Kidney epithelial cell (primary cell): ENCODE data around the gene TES. TPM values are rescaled to one million over a fixed set of nuclear protein-coding genes. Genes with fewer than 3 reads are reported as not detected.
A peak's percentile ranks its signal among the peaks of the same experiment; 100 is the strongest.
"Not testable (repeated sequence)": the region's sequence is repeated elsewhere in the genome, so short reads cannot be mapped to it uniquely, and the experiment has no call there.

Experiments
- DNase-seq: peaks from one replicate; pipeline ENCODE4 v3.0.0-alpha.2; 2010; ENCODE audit warnings: low read depth
- H3K27me3 ChIP-seq: 2 replicates; pipeline ENCODE4 v1.6.0; 2011; ENCODE audit warnings: low read length; ENCODE audit not compliant: control insufficient read depth, insufficient read depth
- H3K36me3 ChIP-seq: 2 replicates; pipeline ENCODE4 v1.5.1; 2011; ENCODE audit warnings: low read length; ENCODE audit not compliant: control insufficient read depth, insufficient read depth
- H3K4me3 ChIP-seq: 2 replicates; pipeline ENCODE4 v1.5.1; 2011; ENCODE audit warnings: low read depth, mild to moderate bottlenecking, control low read depth, low read length
- CTCF ChIP-seq: IDR thresholded peaks from 2 replicates; pipeline ENCODE4 v1.5.1; 2011; ENCODE audit warnings: mild to moderate bottlenecking, moderate library complexity, low read length, control low read depth, inconsistent platforms; ENCODE audit not compliant: insufficient read depth, poor library complexity, severe bottlenecking
- total RNA-seq: library from RNA; depleted of rRNA; stranded (reverse); fragments of >200 nt; gene quantifications from 2 replicates; pipeline ENCODE4 v1.2.3, GENCODE V29; 2015

TES gene
- total RNA-seq, 1 donor from 2014 or later = 282 TPM

DNA sequence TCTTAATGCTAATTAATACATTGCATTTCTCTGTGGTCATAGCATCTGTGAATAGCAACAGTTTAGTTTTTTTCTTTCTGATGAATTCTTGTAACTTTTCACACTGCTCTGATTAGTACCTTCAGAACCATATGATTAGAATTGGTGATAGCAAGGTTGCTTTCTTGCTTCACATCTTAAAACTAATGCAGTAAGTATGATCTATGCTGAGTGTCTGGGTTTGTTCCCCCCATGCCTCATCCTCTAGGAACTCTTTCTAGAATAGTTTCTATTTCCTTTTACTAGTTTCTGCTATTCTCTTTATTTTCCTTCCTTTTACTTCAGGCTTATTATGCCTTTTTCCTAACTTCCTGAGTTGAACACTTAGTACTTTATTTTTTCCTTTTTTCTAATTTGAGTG, 32.4 kb downstream of the TES start:
- H3K36me3 ChIP-seq = no peaks in the 10 kb centered on the region
- no peak for DNase-seq
- TF ChIP-seq CTCF = no peak
- no peak overlapping the region for H3K4me3 ChIP-seq
- H3K27me3 ChIP-seq = no peaks in the 10 kb centered on the region

DNA sequence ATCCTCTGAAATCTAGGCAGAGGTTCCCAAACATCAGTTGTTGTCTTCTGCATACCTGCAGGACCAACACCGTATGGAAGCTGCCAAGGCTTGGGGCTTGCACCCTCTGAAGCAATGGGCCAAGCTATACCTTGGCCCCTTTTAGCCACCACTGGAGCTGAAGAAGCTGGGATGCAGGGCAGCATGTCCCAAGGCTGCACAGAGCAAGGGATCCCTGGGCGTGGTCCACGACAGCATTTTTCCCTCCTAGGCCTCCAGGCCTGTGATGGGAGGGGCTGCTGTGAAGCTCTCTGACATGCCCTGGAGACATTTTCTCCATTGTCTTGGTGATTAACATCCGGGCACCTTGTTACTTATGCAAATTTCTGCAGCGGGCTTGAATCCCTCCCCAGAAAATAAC, 34.5 kb downstream of the TES start:
- not testable (repeated sequence) for H3K36me3 ChIP-seq, DNase-seq, H3K27me3 ChIP-seq, H3K4me3 ChIP-seq

DNA sequence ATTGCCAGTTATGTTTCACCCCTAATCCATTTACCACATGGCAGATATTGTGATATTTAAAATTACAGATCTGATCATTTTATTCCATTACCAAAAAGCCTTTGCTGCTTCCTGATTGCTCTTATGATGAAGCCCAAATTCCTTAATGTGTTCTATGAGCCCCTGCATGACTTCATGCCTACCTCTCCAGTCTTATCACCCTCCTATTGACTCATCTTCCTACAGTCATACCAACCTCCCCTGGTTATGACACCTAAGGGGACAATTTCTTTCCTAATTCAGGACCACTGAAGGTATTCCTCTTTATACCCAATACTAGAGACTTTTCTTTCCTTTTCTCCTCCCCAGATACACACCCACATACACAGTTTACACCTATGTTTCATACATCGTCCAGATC, 36.0 kb downstream of the TES start:
- DNase-seq = no peak
- no peak overlapping the region for H3K4me3 ChIP-seq
- H3K36me3 ChIP-seq = no peaks in the 10 kb centered on the region
- no peak for TF ChIP-seq CTCF
- H3K27me3 ChIP-seq = no peaks in the 10 kb centered on the region

- no peaks in the 10 kb centered on the region for H3K36me3 ChIP-seq
- no peaks in the 10 kb centered on the region for H3K27me3 ChIP-seq
- no peak for DNase-seq
- no peak overlapping the region for H3K4me3 ChIP-seq
- peak; percentile 45 for TF ChIP-seq CTCF
Measured at GRCh38 chr7:116249969-116250553, 39.7 kb downstream of the TES start.

GRCh38 chr7:116251675-116252074, 41.3 kb downstream of the TES start:
- H3K27me3 ChIP-seq = no peaks in the 10 kb centered on the region
- H3K36me3 ChIP-seq = no peaks in the 10 kb centered on the region
- DNase-seq = no peak
- no peak overlapping the region for H3K4me3 ChIP-seq
- no peak for TF ChIP-seq CTCF

GRCh38 chr7:116252249-116252648, 41.9 kb downstream of the TES start:
- TF ChIP-seq CTCF = no peak
- H3K4me3 ChIP-seq = no peak overlapping the region
- H3K27me3 ChIP-seq = no peaks in the 10 kb centered on the region
- no peaks in the 10 kb centered on the region for H3K36me3 ChIP-seq
- DNase-seq = no peak
